ENCODE measurements around the gene KIF26B.

GRCh38 chr1:245599371-245600174, 444.8 kb downstream of the KIF26B start:
- TF ChIP-seq CTCF (conservative IDR thresholded peaks at IDR 0.05; ENCODE audit: low read depth in 2 of 2) (no peak), POLR2AphosphoS5 (IDR thresholded peaks at IDR 0.05; ENCODE audit: low read depth) (no peak)
